ENCODE measurements around the gene PCDHGA4. TPM values are rescaled to one million over a fixed set of nuclear protein-coding genes. Genes with fewer than 3 reads are reported as not detected.
"Not testable (repeated sequence)": the region's sequence is repeated elsewhere in the genome, so short reads cannot be mapped to it uniquely, and the experiment has no call there.

Gene PCDHGA4
- polyA plus RNA-seq, 1 experiment: 4.0 TPM

- H3K36me3 ChIP-seq (ENCODE audit: control insufficient read depth, insufficient read depth, low read length): 0 out of 2 replicates have a peak, but pooled peaks cover 2% of the 10 kb centered on the region
- POLR2A ChIA-PET: interaction anchor here (0.9 kb wide), 1 partner anchor 168 kb away, joined by 3 read pairs; no protein-coding TSS in a partner anchor
- no peak overlapping the region for H3K4me3 ChIP-seq (ENCODE audit: low read depth, low read length)
- CTCF ChIA-PET: interaction anchor here (0.6 to 4.7 kb wide), 7 partner anchors 20 to 171 kb away, joined by 3 to 19 read pairs (median 4); partner anchors contain the start of genes PCDHGA1, PCDHGA10, PCDHGA11 and PCDHGA4
- no peak for TF ChIP-seq CTCF (IDR thresholded peaks at IDR 0.05; ENCODE audit: insufficient read depth, low read depth, low read length)
- no peaks in the 10 kb centered on the region for H3K27me3 ChIP-seq (ENCODE audit: control insufficient read depth, insufficient read depth, low read length)
- no peak for DNase-seq (ENCODE audit: low read depth)
Measured at GRCh38 chr5:141393267-141393666, 38.4 kb downstream of the PCDHGA4 start.

- CTCF ChIA-PET: interaction anchor here (0.6 to 4.7 kb wide), 7 partner anchors 18 to 170 kb away, joined by 3 to 28 read pairs (median 5); partner anchors contain the start of genes PCDHGA10 and PCDHGB3
- H3K27me3 ChIP-seq (ENCODE audit: control insufficient read depth, insufficient read depth, low read length); H3K4me3 ChIP-seq (ENCODE audit: low read depth, low read length); POLR2A ChIA-PET; H3K36me3 ChIP-seq (ENCODE audit: control insufficient read depth, insufficient read depth, low read length); DNase-seq (ENCODE audit: low read depth): not testable (repeated sequence)
Measured at GRCh38 chr5:141394401-141395187, 39.8 kb downstream of the PCDHGA4 start.

GRCh38 chr5:141397756-141398551 is 43.1 kb downstream of the PCDHGA4 start, which contains the start of gene PCDHGB5:
Gene PCDHGB5, plus strand, starts transcription at chr5:141397947. Its CDS starts 181 bp downstream, at chr5:141398128.
- H3K27me3 ChIP-seq (ENCODE audit: control insufficient read depth, insufficient read depth, low read length); DNase-seq (ENCODE audit: low read depth); H3K36me3 ChIP-seq (ENCODE audit: control insufficient read depth, insufficient read depth, low read length): not testable (repeated sequence)
- peak; percentile 63 for TF ChIP-seq CTCF (IDR thresholded peaks at IDR 0.05; ENCODE audit: insufficient read depth, low read depth, low read length)
- H3K4me3 ChIP-seq (ENCODE audit: low read depth, low read length): peak within 1 kb of the TSS; percentile 35
- POLR2A ChIA-PET: interaction anchor here (0.9 kb wide), 1 partner anchor 160 kb away, joined by 4 read pairs; no protein-coding TSS in a partner anchor
- CTCF ChIA-PET: interaction anchor here (0.7 to 4.2 kb wide), 21 partner anchors 9 to 168 kb away, joined by 3 to 28 read pairs (median 4); partner anchors contain the start of genes PCDHGA1, PCDHGA10, PCDHGA11 and PCDHGA4

GRCh38 chr5:141398608-141399007 is 43.8 kb downstream of the PCDHGA4 start:
- no peak for TF ChIP-seq CTCF (IDR thresholded peaks at IDR 0.05; ENCODE audit: insufficient read depth, low read depth, low read length)
- no peak for DNase-seq (ENCODE audit: low read depth)
- ChIA-PET CTCF (interaction anchor here (0.9 to 4.2 kb wide), 9 partner anchors 15 to 166 kb away, joined by 3 to 28 read pairs (median 4); partner anchors contain the start of genes PCDHGA10, PCDHGA11, PCDHGA4 and PCDHGA7), POLR2A (no interaction called here)
- Histone ChIP-seq H3K4me3 (ENCODE audit: low read depth, low read length) (no peak overlapping the region), H3K36me3 (ENCODE audit: control insufficient read depth, insufficient read depth, low read length) (no peaks in the 10 kb centered on the region; the same call in 1 of the 2 replicates), H3K27me3 (ENCODE audit: control insufficient read depth, insufficient read depth, low read length) (no peaks in the 10 kb centered on the region)

GRCh38 chr5:141399555-141400258 is 44.9 kb downstream of the PCDHGA4 start:
- H3K27me3 ChIP-seq (ENCODE audit: control insufficient read depth, insufficient read depth, low read length): no peaks in the 10 kb centered on the region
- CTCF ChIA-PET: interaction anchor here (1.0 to 1.7 kb wide), 5 partner anchors 13 to 218 kb away, joined by 3 to 4 read pairs (median 3); partner anchors contain the start of genes PCDHB16 and PCDHGA10
- DNase-seq (ENCODE audit: low read depth): no peak
- TF ChIP-seq CTCF (IDR thresholded peaks at IDR 0.05; ENCODE audit: insufficient read depth, low read depth, low read length): no peak
- H3K4me3 ChIP-seq (ENCODE audit: low read depth, low read length): no peak overlapping the region
- POLR2A ChIA-PET: no interaction called here
- no peaks in the 10 kb centered on the region; the same call in 1 of the 2 replicates for H3K36me3 ChIP-seq (ENCODE audit: control insufficient read depth, insufficient read depth, low read length)
